Body of pancreas (tissue), 4 donors: ENCODE data around the gene ITM2C. TPM values are rescaled to one million over a fixed set of nuclear protein-coding genes. Genes with fewer than 3 reads are reported as not detected.

Experiments used
- ATAC-seq: fragments of 150-250 bp; one replicate; pipeline ENCODE4 v1.9.1; 2016
- DNase-seq, 4 donors: peaks; one replicate each; pipeline ENCODE4 v3.0.0-alpha.2; 2019
- H3K27ac ChIP-seq, 4 donors: fragments of 200-600 bp; sonication (generic); 1 replicate in 3 of 4; 2 replicates in 1 of 4; pipeline versions ENCODE4 v1.5.1 to v1.6.1; 2016 to 2019; ENCODE audit warnings: mild to moderate bottlenecking in 1 of 4, mixed read lengths in 1 of 4, moderate library complexity in 1 of 4
- H3K27me3 ChIP-seq, 2 donors: fragments of 200-600 bp; sonication (generic); one replicate each; pipeline ENCODE4 v1.6.0; 2016; ENCODE audit warnings: mild to moderate bottlenecking in 1 of 2
- H3K36me3 ChIP-seq, 2 donors: fragments of 200-600 bp; sonication (generic); replicated peaks in 1 of 2; 2 replicates each; pipeline ENCODE4 v1.5.1; 2016; ENCODE audit warnings: low read depth in 2 of 2; ENCODE audit not compliant: insufficient read depth in 1 of 2
- H3K4me1 ChIP-seq: fragments of 200-600 bp; sonication (generic); one replicate; pipeline ENCODE4 v1.6.0; 2016
- H3K4me3 ChIP-seq, 2 donors: fragments of 200-600 bp; sonication (generic); 1 replicate in 1 of 2; 2 replicates in 1 of 2; pipeline ENCODE4 v1.5.1; 2016 to 2019
- H3K9me3 ChIP-seq, 3 donors: fragments of 200-600 bp; sonication (generic); 1 replicate in 2 of 3; 2 replicates in 1 of 3; pipeline ENCODE4 v1.5.1; 2016
- CTCF ChIP-seq, 7 experiments: fragments of 450-650 bp in 4 of 7; fragments of 200-600 bp in 3 of 7; sonication (generic) in 3 of 7; IDR thresholded peaks; one replicate each; pipeline ENCODE4 v1.5.1; 2016 to 2019; ENCODE audit warnings: antibody characterized with exemption in 7 of 7
- POLR2A ChIP-seq, 3 donors: fragments of 450-650 bp; IDR thresholded peaks; one replicate each; pipeline ENCODE4 v1.6.1; 2016; ENCODE audit warnings: antibody characterized with exemption in 3 of 3, mild to moderate bottlenecking in 2 of 3
- WGBS, 2 donors: methylation state at CpG; one replicate each; pipeline ENCODE4 v1.1.5; 2017; 5-methylcytosine and 5-hydroxymethylcytosine counted together
- intact Hi-C: fragments of 100-400 bp; cut with DNase I; formaldehyde crosslinking; loops from one replicate; pipeline ENCODE4 v1.15.1; 2023
- total RNA-seq, 2 donors: library from RNA; depleted of rRNA; stranded (reverse); fragments of >200 nt; gene quantifications; one replicate each; pipeline ENCODE4 v1.1.0, GENCODE V29; 2016

Gene ITM2C
- total RNA-seq, 2 donors from 2014 or later = 32.9 to 43.8 TPM

GRCh38 chr2:230915319-230915718, 50.6 kb downstream of the ITM2C start:
- no peak overlapping the region for H3K4me3 ChIP-seq
- no peaks in the 10 kb centered on the region for H3K27me3 ChIP-seq
- WGBS, 2 donors = 60 to 63% methylated on average over 5 to 6 of the region's 6 CpGs
- intact Hi-C loops = no loop called here
- DNase-seq (no peak), ATAC-seq (no peak)
- H3K27ac ChIP-seq = no peak overlapping the region
- H3K9me3 ChIP-seq = no peaks in the 10 kb centered on the region
- no peaks in the 10 kb centered on the region for H3K4me1 ChIP-seq
- TF ChIP-seq CTCF (IDR thresholded peaks at IDR 0.05) (no peak), POLR2A (IDR thresholded peaks at IDR 0.05) (no peak)
- no peaks in the 10 kb centered on the region for H3K36me3 ChIP-seq

- no peaks in the 10 kb centered on the region for H3K36me3 ChIP-seq
- no peaks in the 10 kb centered on the region for H3K9me3 ChIP-seq
- H3K4me1 ChIP-seq = no peaks in the 10 kb centered on the region
- TF ChIP-seq POLR2A (IDR thresholded peaks at IDR 0.05) (no peak), CTCF (IDR thresholded peaks at IDR 0.05) (no peak)
- no peaks in the 10 kb centered on the region for H3K27me3 ChIP-seq
- intact Hi-C loops = no loop called here
- DNase-seq = no peak
- H3K27ac ChIP-seq = no peak overlapping the region
- WGBS, 2 donors = 68 to 70% methylated on average over 7 of the region's 7 CpGs
- no peak overlapping the region for H3K4me3 ChIP-seq
- no peak for ATAC-seq
Measured at GRCh38 chr2:230916218-230916617, 51.5 kb downstream of the ITM2C start.

- WGBS, 2 donors = 58 to 59% methylated on average over 2 of the region's 2 CpGs
Measured at GRCh38 chr2:230919240-230919639, 54.5 kb downstream of the ITM2C start.

GRCh38 chr2:230919681-230920080, 54.9 kb downstream of the ITM2C start:
- no peak overlapping the region for H3K4me3 ChIP-seq
- H3K4me1 ChIP-seq = no peaks in the 10 kb centered on the region
- H3K27me3 ChIP-seq = no peaks in the 10 kb centered on the region
- no peak for TF ChIP-seq CTCF (IDR thresholded peaks at IDR 0.05)
- TF ChIP-seq POLR2A (IDR thresholded peaks at IDR 0.05) = no peak
- DNase-seq (no peak), ATAC-seq (no peak)
- H3K27ac ChIP-seq = no peak overlapping the region
- intact Hi-C loops = no loop called here
- WGBS, 2 donors = 57 to 73% methylated on average over 2 of the region's 2 CpGs
- no peaks in the 10 kb centered on the region for H3K9me3 ChIP-seq
- no peaks in the 10 kb centered on the region for H3K36me3 ChIP-seq

More at GRCh38 chr2:230919240-230919639, 54.5 kb downstream of the ITM2C start:
- no peaks in the 10 kb centered on the region for H3K36me3 ChIP-seq
- intact Hi-C loops = no loop called here
- no peaks in the 10 kb centered on the region for H3K27me3 ChIP-seq
- H3K4me3 ChIP-seq = no peak overlapping the region
- DNase-seq (no peak), ATAC-seq (no peak)
- H3K27ac ChIP-seq = no peak overlapping the region
- H3K9me3 ChIP-seq = no peaks in the 10 kb centered on the region
- no peak for TF ChIP-seq POLR2A (IDR thresholded peaks at IDR 0.05)
- no peak for TF ChIP-seq CTCF (IDR thresholded peaks at IDR 0.05)
- H3K4me1 ChIP-seq = no peaks in the 10 kb centered on the region

GRCh38 chr2:230920167-230920566, 55.4 kb downstream of the ITM2C start:
- TF ChIP-seq CTCF (IDR thresholded peaks at IDR 0.05) (no peak), POLR2A (IDR thresholded peaks at IDR 0.05) (no peak)
- H3K27me3 ChIP-seq = no peaks in the 10 kb centered on the region
- H3K9me3 ChIP-seq = no peaks in the 10 kb centered on the region
- no peak overlapping the region for H3K27ac ChIP-seq
- no peaks in the 10 kb centered on the region for H3K4me1 ChIP-seq
- H3K36me3 ChIP-seq = no peaks in the 10 kb centered on the region
- H3K4me3 ChIP-seq = no peak overlapping the region
- no peak for DNase-seq
- intact Hi-C loops = no loop called here
- no peak for ATAC-seq
- WGBS, 2 donors = 42 to 64% methylated on average over 2 of the region's 2 CpGs
